ENCODE data around the gene EIF3M. TPM values are rescaled to one million over a fixed set of nuclear protein-coding genes. Genes with fewer than 3 reads are reported as not detected.
"Not testable (repeated sequence)": the region's sequence is repeated elsewhere in the genome, so short reads cannot be mapped to it uniquely, and the experiment has no call there.

EIF3M gene
- total RNA-seq, 1 experiment from 2014 or later: 1,304 TPM

DNA sequence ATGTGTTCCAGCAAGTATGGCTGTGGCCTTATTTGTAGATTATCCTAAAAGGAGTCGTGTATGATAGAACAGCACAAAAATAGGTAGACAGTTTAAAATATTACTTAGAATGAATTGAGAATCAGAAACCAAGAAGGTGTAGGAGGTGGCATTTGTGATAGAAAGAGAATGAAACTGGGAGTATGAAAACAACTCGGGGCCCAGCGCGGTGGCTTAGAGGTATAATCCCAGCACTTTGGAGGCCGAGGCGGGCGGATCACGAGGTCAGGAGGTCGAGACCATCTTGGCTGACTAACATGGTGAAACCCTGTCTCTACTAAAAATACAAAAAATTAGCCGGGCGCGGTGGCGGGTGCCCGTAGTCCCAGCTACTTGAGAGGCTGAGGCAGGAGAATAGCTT is 12.5 kb downstream of the EIF3M start:
- not testable (repeated sequence) for DNase-seq (ENCODE audit: low spot score)

DNA sequence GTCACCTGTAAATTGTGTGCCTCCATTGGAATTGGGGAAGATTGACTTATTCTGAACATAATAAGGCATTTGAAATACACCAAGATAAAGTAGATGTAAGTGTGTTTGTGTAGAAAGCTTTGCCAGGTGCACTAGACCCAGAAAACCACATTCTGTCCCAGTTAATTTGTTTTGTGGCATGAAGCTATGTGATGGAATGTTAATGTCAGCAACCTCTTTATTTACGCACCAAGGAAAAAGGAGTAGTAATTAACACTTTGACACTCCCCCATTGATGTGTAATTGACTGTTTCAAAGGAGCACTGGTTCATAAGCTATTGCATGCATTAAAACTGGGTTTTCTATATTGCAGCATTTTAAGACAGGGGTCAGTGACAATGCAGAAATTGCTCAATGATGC is 14.3 kb downstream of the EIF3M start:
- no peak for DNase-seq (ENCODE audit: low spot score)

DNA sequence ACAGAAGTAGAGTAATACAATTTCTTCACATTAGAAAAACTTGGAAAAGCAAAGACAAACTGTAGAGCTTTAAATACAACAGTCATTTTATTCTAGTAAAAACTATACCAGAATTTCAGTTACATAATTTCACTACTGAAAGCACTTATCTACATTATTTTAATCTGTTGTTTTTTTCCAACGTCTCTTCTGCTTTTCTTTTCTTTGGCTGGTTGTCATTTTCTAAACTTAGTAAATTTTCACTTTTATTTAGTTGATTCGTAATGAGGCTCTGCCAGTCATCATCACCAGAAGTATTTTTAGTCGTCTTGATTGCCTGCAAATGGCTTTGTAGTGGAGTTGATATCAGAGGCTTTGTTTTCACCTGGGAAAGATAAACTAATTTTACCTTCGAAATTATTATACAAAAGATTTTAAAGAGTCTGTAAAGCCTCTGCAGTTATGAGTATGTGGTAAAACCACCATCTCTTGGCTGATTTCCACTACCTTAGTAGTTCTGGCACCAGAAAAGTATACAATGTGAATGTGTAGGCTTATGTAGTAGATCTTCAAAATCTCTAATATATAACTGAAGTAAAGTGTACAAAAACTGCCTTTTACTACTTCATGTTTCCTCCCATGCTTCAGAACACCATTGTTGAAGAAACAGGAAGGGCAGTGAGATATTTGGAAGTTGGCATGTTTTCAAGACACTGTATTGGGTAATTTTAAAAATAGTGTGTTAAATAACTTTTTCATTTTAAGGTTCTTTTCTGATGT is 19.2 kb downstream of the EIF3M start:
- DNase-seq (ENCODE audit: low spot score): no peak

DNA sequence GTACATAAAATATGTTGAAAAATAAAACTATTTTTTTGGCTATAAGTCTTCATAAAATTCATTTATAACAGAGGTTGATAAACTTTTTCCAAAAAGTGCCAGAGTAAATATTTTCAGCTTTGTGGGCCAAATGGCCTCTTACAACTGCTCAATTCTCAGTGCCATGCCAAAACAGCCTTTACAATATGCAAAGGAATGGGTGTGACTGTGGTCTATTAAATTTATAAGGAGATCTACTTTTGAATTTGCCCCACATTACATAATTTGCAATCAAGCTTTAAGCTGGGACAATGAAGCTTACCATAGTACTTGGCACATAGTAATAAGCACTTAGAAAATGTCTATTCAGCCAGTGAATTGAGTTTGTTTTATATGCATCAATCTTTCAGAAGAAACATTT is 22.6 kb downstream of the EIF3M start:
- DNase-seq (ENCODE audit: low spot score): no peak

DNA sequence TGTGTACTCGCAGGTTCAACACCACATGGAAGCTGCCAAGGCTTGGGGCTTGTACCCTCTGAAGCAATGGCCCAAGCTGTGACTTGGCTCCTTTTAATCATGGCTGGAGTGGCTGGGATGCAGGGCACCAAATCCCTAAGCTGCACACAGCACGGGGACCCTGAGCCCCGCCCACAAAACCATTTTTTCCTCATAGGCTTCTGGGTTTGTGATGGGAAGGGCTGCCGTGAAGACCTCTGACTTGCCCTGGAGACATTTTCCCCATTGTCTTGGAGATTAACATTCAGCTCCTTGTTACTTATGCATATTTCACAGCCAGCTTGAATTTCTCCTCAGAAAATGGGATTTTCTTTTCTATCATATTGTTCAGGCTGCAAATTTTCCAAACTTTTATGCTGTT is 25.2 kb downstream of the EIF3M start:
- DNase-seq (ENCODE audit: low spot score): not testable (repeated sequence)

DNA sequence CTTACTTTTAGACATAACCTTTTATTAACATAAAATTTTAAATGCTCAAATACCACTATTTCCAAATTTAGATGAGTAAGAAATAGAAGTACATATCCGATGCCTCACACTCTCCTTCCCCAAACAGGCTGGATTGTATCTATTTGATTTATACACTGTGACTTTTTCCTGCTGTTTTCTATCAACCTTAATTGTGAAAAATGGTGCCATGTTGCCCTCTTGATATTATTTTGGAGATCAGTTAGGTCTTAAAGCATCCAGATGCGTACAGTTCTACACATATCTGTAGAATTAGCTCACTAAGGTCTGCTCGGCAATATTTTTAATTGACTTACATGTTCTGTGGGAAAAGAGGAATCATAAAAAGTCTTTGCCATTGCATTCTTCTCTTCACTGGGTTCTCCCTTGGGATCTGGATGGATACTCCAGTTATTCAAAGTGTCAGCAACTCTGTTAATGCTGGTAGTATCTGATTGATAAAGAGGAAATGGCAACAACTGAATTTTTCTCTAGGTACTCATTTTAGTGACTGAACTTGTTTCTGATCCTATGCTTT is 27.2 kb downstream of the EIF3M start:
- DNase-seq (ENCODE audit: low spot score): no peak

DNA sequence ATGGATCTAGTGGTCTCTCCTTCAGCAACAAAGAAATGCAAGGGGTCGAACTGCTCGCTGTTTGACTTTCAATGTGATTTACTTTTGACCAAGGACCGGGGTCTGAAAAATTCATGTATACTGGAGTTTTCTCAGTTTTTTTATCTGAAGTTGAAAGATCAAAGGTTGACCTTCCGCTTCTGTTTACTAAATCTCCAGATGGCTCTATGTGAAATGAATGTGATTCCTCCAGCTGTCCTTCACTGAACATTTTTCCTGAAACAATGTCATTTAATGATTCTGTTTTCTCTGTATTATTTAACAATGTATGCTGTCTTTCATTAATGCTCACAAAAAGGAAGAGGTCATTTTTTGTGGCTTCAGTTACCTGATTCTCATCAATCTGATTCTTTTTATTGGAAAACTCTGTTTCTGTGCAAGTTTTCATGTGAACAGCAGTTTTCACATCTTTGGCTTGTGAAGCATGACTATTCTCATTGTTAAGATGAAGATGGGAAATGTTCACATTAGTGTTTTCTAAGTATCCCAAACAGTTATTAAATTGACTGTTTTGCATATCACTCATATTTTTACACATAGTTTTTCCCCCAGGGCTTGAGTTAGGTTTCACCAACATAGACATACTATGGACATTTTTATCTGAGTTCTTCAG is 30.0 kb downstream of the EIF3M start:
- DNase-seq (ENCODE audit: low spot score): no peak

DNA sequence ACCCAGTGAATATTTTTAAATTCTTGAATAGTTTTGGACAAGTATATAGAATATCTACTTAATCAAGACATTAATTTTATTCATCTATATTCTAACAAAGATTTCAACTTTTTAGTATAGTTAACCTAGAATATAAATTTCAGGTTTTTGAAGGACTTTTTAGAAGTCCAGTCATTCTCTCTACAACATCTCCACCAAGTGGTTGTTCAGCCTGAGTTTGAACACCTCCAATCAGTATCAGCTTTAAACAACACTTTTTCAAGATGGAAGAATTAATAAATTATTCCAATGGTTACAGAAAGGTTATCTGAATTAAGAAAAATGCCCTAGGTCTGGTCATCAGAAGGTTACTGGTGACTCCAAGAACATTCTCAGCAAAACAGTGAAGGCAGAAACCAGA is 31.8 kb downstream of the EIF3M start:
- DNase-seq (ENCODE audit: low spot score): no peak

DNA sequence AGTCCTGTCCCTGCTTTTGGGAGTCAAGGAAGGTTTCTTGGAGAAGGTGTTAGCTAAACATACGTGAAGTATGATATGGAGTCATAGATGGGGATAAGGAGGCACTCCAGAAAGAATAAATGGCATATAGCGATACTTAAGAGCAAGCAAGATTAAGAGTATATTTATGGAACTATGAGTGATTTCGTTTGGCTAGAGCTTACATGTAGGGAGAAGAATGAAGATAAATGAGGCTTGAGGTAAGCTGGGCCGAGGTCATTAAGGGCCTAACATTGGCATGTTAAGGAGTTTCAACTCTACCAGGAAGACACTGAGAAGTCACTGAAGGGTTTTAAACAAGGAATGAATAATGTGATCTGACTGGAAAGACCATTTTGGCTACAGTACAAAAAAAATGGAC is 33.3 kb downstream of the EIF3M start:
- DNase-seq (ENCODE audit: low spot score): no peak

DNA sequence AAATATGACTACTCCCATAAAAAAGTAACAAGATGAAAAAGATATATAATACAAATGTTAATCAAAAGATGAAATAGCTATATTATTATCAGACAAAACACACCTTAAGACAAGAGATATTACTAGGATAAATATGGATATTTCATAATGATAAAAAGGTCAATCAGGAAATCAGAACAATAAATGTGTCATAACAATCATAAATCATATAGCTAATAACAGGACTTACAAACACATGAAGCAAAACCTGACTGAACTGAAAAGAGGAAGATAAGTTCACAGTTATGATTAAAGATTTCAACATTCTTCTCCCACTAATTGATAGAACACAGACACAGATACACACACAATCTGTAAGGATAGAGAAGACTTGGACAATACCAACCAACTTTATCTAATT is 47.2 kb downstream of the EIF3M start:
- DNase-seq (ENCODE audit: low spot score): no peak

DNA sequence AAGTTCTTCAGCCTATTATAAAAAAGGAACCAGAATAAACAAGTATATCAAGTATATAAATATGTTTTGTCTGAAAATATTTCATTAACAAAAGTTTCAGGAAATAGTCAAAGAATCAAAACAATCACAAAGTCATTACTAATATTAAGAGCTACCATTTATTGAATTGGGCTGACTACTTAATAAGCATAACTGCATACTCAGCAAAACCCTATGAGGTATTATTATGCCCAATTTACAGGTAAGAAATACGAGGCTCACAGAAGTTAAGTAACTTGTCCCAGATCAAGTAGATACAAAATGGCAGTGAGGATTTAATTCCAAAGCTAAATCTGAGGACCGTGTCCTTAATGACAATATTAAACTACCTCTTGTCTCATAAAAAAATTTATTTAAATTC is 52.2 kb downstream of the EIF3M start:
- DNase-seq (ENCODE audit: low spot score): no peak

DNA sequence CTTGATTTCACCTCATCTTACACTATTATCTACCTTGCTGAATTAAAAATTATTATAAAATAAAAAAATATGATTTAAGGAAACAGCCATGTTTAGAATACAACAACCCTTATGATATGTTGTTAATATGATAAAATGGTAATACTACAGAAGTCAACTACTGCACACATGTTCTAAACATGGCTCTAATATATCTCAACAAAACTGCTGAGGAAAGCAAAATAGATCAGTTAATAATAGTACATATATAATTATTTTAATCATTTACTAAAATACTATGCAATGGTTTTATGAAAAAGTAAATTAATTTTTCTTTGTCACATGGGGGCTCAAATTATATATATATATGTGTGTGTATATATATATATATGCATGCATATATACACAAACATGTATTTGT is 57.7 kb downstream of the EIF3M start:
- no peak for DNase-seq (ENCODE audit: low spot score)

DNA sequence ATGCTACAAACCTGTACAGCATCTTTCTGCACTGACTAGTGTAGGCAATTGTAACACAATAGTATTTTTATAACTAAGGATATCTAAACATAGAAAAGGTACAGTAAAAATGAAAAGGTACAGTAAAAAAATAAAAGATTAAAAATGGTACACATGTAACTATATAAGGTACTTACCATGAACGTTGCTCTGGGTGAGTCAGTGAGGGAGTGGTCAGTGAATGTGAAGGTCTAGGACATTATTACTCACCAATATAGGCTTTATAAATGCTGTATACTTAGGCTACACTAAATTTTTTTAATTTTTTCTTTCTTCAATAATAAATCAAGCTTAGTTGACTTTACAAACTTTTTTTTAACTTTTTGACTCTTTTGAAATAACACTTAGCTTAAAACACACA is 59.9 kb downstream of the EIF3M start:
- DNase-seq (ENCODE audit: low spot score): no peak

Other genes with a start within 250 kb of the EIF3M start
- gene WT1, start 148.3 kb upstream of the EIF3M start, total RNA-seq (2014; rRNA removed; shearing (Covaris generic)): not detected in 2 replicates
- gene CCDC73, start 210.8 kb downstream of the EIF3M start, total RNA-seq (2014; rRNA removed; shearing (Covaris generic)): not detected in 2 replicates
- 0.25 TPM in 2 replicates for gene PRRG4, start 246.1 kb downstream of the EIF3M start, total RNA-seq (2014; rRNA removed; shearing (Covaris generic))

Data from H4 (cell line).